Loucy (cell line): ENCODE results near the gene FTL.

ENCODE experiments used
- H2AFZ ChIP-seq: fragments of 200-600 bp; sonication (generic); 2 replicates; pipeline ENCODE4 v1.6.0; 2016; ENCODE audit warnings: antibody characterized with exemption, mild to moderate bottlenecking, low read length, moderate library complexity
- H3F3A ChIP-seq: fragments of 200-600 bp; 2 replicates; pipeline ENCODE4 v1.6.0; 2016; ENCODE audit warnings: antibody characterized with exemption, low read depth, mild to moderate bottlenecking
- H3K27me3 ChIP-seq: fragments of 200-600 bp; sonication (generic); 2 replicates; pipeline ENCODE4 v1.6.1; 2014; ENCODE audit warnings: low read length, mild to moderate bottlenecking; ENCODE audit not compliant: insufficient read depth, poor library complexity, severe bottlenecking
- H3K36me3 ChIP-seq: fragments of 200-600 bp; sonication (generic); 2 replicates; pipeline ENCODE4 v1.6.1; 2016; ENCODE audit warnings: low read length; ENCODE audit not compliant: insufficient read depth
- H3K4me1 ChIP-seq: fragments of 200-600 bp; sonication (generic); 2 replicates; pipeline ENCODE4 v1.5.1; 2014; ENCODE audit warnings: low read length, mild to moderate bottlenecking; ENCODE audit not compliant: insufficient read depth, poor library complexity, severe bottlenecking
- H3K4me2 ChIP-seq: fragments of 200-600 bp; sonication (generic); 2 replicates; pipeline ENCODE4 v1.6.0; 2014; ENCODE audit warnings: antibody characterized with exemption, low read length, low read depth, mild to moderate bottlenecking; ENCODE audit not compliant: poor library complexity, severe bottlenecking
- H3K4me3 ChIP-seq: fragments of 200-600 bp; sonication (generic); 2 replicates; pipeline ENCODE4 v1.5.1; 2014; ENCODE audit warnings: low read length, mild to moderate bottlenecking, mixed read lengths; ENCODE audit not compliant: poor library complexity, severe bottlenecking
- H3K79me2 ChIP-seq: fragments of 200-600 bp; sonication (generic); 2 replicates; pipeline ENCODE4 v1.6.1; 2014; ENCODE audit warnings: low read length; ENCODE audit not compliant: insufficient read depth
- H3K9ac ChIP-seq: fragments of 200-600 bp; sonication (generic); 2 replicates; pipeline ENCODE4 v1.6.0; 2014; ENCODE audit warnings: mild to moderate bottlenecking, low read depth, low read length, moderate library complexity; ENCODE audit not compliant: poor library complexity, severe bottlenecking
- H3K9me2 ChIP-seq: fragments of 200-600 bp; sonication (generic); replicated peaks from 2 replicates; pipeline ENCODE4 v1.6.1; 2016; ENCODE audit warnings: low read depth, low read length, mixed read lengths
- H3K9me3 ChIP-seq: fragments of 200-600 bp; sonication (generic); 2 replicates; pipeline ENCODE4 v1.6.1; 2014; ENCODE audit warnings: mild to moderate bottlenecking, antibody characterized with exemption, low read length, low read depth; ENCODE audit not compliant: insufficient read depth
- H4K20me1 ChIP-seq: fragments of 200-600 bp; sonication (generic); 2 replicates; pipeline ENCODE4 v1.6.0; 2014; ENCODE audit warnings: antibody characterized with exemption, low read length, mild to moderate bottlenecking; ENCODE audit not compliant: insufficient read depth, poor library complexity, severe bottlenecking
- EZH2phosphoT487 ChIP-seq: fragments of 200-600 bp; IDR thresholded peaks from 2 replicates; pipeline ENCODE4 v1.6.1; 2018; ENCODE audit warnings: antibody characterized with exemption, mild to moderate bottlenecking, moderate library complexity, borderline replicate concordance
- TF ChIP-seq, protein P1 (sequence below): fragments of 200-600 bp; sonication (generic); conservative IDR thresholded peaks from 2 replicates; pipeline ENCODE4 v1.5.1; 2014; ENCODE audit warnings: mild to moderate bottlenecking, antibody characterized with exemption, low read length

The FTL gene

DNA sequence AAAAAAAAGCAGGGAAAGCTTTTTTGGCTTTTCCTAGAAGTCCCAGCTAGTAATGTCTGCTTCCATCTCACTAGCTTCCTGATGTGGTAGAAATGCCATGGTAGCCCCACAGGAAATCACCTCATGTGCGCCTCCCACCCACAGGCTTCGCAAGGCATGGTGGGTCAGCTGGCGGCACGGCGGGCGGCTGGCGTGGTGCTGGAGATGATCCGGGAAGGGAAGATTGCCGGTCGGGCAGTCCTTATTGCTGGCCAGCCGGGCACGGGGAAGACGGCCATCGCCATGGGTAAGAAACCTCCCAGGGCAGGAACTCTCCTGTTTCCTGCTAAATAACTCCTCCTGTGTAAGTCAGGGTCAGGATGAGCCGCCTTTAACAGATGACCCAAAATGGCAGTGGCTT lies 39.0 kb downstream of the FTL start:
- Histone ChIP-seq H3K4me2 (no peak overlapping the region), H3K9me3 (no peaks in the 10 kb centered on the region), H3K79me2 (peaks cover 6% of the 10 kb centered on the region; the same call in 1 of the 2 replicates), H3K9me2 (no peaks in the 10 kb centered on the region), H3K27me3 (no peaks in the 10 kb centered on the region), H4K20me1 (peaks cover 5% of the 10 kb centered on the region), H3K4me1 (no peaks in the 10 kb centered on the region), H2AFZ (no peak overlapping the region), H3K9ac (no peak overlapping the region), H3F3A (no peaks in the 10 kb centered on the region), H3K4me3 (no peak overlapping the region), H3K36me3 (peaks cover 41% of the 10 kb centered on the region; the same call in 1 of the 2 replicates)
- TF ChIP-seq, protein P1, sequence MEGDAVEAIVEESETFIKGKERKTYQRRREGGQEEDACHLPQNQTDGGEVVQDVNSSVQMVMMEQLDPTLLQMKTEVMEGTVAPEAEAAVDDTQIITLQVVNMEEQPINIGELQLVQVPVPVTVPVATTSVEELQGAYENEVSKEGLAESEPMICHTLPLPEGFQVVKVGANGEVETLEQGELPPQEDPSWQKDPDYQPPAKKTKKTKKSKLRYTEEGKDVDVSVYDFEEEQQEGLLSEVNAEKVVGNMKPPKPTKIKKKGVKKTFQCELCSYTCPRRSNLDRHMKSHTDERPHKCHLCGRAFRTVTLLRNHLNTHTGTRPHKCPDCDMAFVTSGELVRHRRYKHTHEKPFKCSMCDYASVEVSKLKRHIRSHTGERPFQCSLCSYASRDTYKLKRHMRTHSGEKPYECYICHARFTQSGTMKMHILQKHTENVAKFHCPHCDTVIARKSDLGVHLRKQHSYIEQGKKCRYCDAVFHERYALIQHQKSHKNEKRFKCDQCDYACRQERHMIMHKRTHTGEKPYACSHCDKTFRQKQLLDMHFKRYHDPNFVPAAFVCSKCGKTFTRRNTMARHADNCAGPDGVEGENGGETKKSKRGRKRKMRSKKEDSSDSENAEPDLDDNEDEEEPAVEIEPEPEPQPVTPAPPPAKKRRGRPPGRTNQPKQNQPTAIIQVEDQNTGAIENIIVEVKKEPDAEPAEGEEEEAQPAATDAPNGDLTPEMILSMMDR = no peak
- TF ChIP-seq EZH2phosphoT487 = no peak

DNA sequence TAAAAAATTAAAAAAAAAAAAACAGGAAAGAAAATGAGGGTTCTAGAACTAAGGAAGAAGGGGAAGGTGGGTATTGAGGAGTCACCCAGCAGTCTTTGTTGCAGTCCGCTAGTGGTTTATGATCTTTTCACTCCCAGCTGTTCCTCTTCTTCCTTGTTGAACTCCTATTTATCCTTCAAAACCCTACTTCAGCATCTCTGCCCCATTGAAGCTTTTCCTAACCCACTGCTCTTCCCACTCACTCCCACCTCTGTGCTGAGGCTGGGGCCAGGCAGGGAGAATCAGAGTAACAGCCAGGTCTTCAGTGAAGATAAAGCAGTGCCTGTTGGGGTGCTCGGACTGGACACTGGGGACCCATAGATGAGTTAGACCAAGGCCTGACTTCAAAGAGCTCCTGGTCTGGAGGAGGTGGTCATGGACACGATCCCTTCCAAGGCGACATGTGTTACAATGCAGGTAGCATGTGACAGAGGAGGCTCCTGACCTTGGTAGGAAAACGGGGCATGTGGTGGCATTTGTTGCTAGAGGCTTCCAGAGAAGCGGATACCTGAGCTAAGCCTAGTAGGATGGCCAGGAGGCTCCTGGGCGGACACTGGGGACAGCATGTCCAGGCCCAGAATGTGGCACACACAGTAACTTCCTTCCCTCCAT lies 40.0 kb downstream of the FTL start:
- no peaks in the 10 kb centered on the region for H3K79me2 ChIP-seq
- H3K4me1 ChIP-seq = no peaks in the 10 kb centered on the region
- no peaks in the 10 kb centered on the region for H3K9me3 ChIP-seq
- H3K27me3 ChIP-seq = no peaks in the 10 kb centered on the region
- no peak overlapping the region for H2AFZ ChIP-seq
- H3K36me3 ChIP-seq = peaks cover 46% of the 10 kb centered on the region; the same call in 1 of the 2 replicates
- no peak overlapping the region for H3K9ac ChIP-seq
- TF ChIP-seq EZH2phosphoT487 = no peak
- TF ChIP-seq, protein P1 = no peak
- H4K20me1 ChIP-seq = peaks cover under 1% of the 10 kb centered on the region
- no peaks in the 10 kb centered on the region for H3K9me2 ChIP-seq
- no peak overlapping the region for H3K4me2 ChIP-seq
- no peak overlapping the region for H3K4me3 ChIP-seq
- H3F3A ChIP-seq = no peaks in the 10 kb centered on the region

GRCh38 chr19:49006905-49007304 lies 41.8 kb downstream of the FTL start:
- Histone ChIP-seq H4K20me1 (no peaks in the 10 kb centered on the region), H3K9me3 (no peaks in the 10 kb centered on the region), H3K27me3 (no peaks in the 10 kb centered on the region), H3K9me2 (no peaks in the 10 kb centered on the region), H3K36me3 (peaks cover 64% of the 10 kb centered on the region; the same call in 1 of the 2 replicates), H3K4me2 (no peak overlapping the region), H2AFZ (no peak overlapping the region), H3K4me1 (no peaks in the 10 kb centered on the region), H3K4me3 (no peak overlapping the region), H3F3A (no peaks in the 10 kb centered on the region), H3K9ac (no peak overlapping the region), H3K79me2 (no peaks in the 10 kb centered on the region)
- TF ChIP-seq EZH2phosphoT487 = no peak
- TF ChIP-seq, protein P1 = no peak
